ENCODE measurements around the gene SEC14L3.

SEC14L3 gene

DNA sequence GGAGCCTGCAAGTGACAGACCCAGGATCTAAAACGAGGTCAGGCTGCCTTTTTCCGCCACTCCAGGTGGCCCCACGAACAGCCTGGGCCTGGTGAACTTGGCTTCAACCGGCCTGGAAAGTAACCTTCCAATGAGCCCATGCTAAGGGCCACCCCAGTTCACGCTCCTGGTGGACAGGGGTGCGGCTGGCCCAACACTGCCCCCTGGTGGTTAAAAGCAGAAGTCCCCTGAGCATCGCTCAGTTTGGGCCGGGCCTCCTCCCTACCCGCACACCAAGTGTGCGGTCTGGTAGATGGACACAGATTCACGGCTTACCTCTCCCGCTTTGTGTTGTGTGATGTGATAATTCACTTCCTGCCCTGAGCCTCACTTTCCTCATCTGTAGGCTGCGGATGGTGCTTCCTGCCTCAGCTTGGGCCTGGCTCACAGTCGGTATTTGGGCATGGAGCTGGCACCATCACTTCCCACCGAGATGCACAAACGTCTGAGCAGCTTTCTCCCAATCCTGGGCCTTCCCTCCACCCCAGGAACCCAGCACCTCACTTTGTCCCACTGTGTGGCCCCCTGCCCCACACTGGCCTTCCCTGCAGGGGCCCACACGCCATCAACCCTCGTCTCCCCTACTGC, 13.7 kb upstream of the SEC14L3 start:
- no peak overlapping the region for H3K4me2 ChIP-seq (ENCODE audit: insufficient read depth, low read length)
- H3K9ac ChIP-seq (ENCODE audit: low read depth, low read length): no peak overlapping the region
- no peak overlapping the region for H2AFZ ChIP-seq (ENCODE audit: low read depth, low read length)
- H3K27ac ChIP-seq (ENCODE audit: low read length): no peak overlapping the region
- no peaks in the 10 kb centered on the region for H3K9me3 ChIP-seq (ENCODE audit: insufficient read depth, low read length, severe bottlenecking)
- no peaks in the 10 kb centered on the region for H3K36me3 ChIP-seq (ENCODE audit: insufficient read depth, low read length)
- ATAC-seq (ENCODE audit: insufficient read depth, low read depth) (peak; percentile 99), DNase-seq (peak; percentile 75)
- no peaks in the 10 kb centered on the region for H3K79me2 ChIP-seq (ENCODE audit: insufficient read depth, low read length)
- H3K4me1 ChIP-seq (ENCODE audit: insufficient read depth, low read length): peaks cover 4% of the 10 kb centered on the region
- TF ChIP-seq EZH2 (IDR thresholded peaks at IDR 0.05; ENCODE audit: borderline replicate concordance, low read depth, low read length, severe bottlenecking) (no peak), CTCF (IDR thresholded peaks at IDR 0.05; ENCODE audit: borderline replicate concordance, extremely low read depth, low read length, poor library complexity, severe bottlenecking) (peak; percentile 99)
- no peak overlapping the region for H3K4me3 ChIP-seq (ENCODE audit: low read depth in 1 of 2, low read length in 2 of 2)
- no peaks in the 10 kb centered on the region for H3K27me3 ChIP-seq (ENCODE audit: insufficient read depth, low read length, poor library complexity)
- H4K20me1 ChIP-seq (ENCODE audit: insufficient read depth, low read length): no peaks in the 10 kb centered on the region

DNA sequence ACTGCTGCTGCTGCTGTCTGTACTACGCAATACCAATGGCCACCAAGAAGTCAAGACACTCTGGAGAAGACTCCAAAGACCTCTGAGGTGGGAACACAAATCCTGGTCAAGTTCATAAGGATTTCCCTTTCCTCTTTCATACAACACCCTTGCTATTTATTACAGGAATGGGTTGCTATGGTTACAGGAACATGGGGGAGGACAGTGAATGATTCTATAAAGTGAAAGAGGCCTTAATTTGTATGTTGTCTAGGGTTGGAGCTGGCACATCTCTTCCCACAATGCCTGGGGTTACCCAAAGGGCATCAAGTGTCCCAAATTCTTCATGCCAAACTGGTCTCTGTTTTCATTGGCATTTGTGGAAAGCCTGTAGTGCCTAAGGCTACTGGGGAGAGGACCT, 11.4 kb upstream of the SEC14L3 start:
- H3K79me2 ChIP-seq (ENCODE audit: insufficient read depth, low read length): no peaks in the 10 kb centered on the region
- no peak overlapping the region for H3K4me2 ChIP-seq (ENCODE audit: insufficient read depth, low read length)
- H3K27ac ChIP-seq (ENCODE audit: low read length): no peak overlapping the region
- peaks cover 4% of the 10 kb centered on the region for H3K4me1 ChIP-seq (ENCODE audit: insufficient read depth, low read length)
- H3K27me3 ChIP-seq (ENCODE audit: insufficient read depth, low read length, poor library complexity): peaks cover 2% of the 10 kb centered on the region
- DNase-seq (no peak), ATAC-seq (ENCODE audit: insufficient read depth, low read depth) (no peak)
- no peak overlapping the region for H2AFZ ChIP-seq (ENCODE audit: low read depth, low read length)
- no peaks in the 10 kb centered on the region for H4K20me1 ChIP-seq (ENCODE audit: insufficient read depth, low read length)
- H3K9ac ChIP-seq (ENCODE audit: low read depth, low read length): no peak overlapping the region
- no peak for TF ChIP-seq CTCF (IDR thresholded peaks at IDR 0.05; ENCODE audit: borderline replicate concordance, extremely low read depth, low read length, poor library complexity, severe bottlenecking)
- no peak for TF ChIP-seq EZH2 (IDR thresholded peaks at IDR 0.05; ENCODE audit: borderline replicate concordance, low read depth, low read length, severe bottlenecking)
- no peak overlapping the region for H3K4me3 ChIP-seq (ENCODE audit: low read depth in 1 of 2, low read length in 2 of 2)
- H3K36me3 ChIP-seq (ENCODE audit: insufficient read depth, low read length): no peaks in the 10 kb centered on the region
- no peaks in the 10 kb centered on the region for H3K9me3 ChIP-seq (ENCODE audit: insufficient read depth, low read length, severe bottlenecking)

- no peak for DNase-seq
- Histone ChIP-seq H3K36me3 (ENCODE audit: insufficient read depth, low read length) (no peaks in the 10 kb centered on the region), H3K4me2 (ENCODE audit: insufficient read depth, low read length) (no peak overlapping the region), H3K79me2 (ENCODE audit: insufficient read depth, low read length) (no peaks in the 10 kb centered on the region), H3K4me3 (ENCODE audit: low read depth in 1 of 2, low read length in 2 of 2) (no peak overlapping the region), H3K4me1 (ENCODE audit: insufficient read depth, low read length) (peaks cover 4% of the 10 kb centered on the region), H2AFZ (ENCODE audit: low read depth, low read length) (no peak overlapping the region), H3K9me3 (ENCODE audit: insufficient read depth, low read length, severe bottlenecking) (no peaks in the 10 kb centered on the region), H4K20me1 (ENCODE audit: insufficient read depth, low read length) (no peaks in the 10 kb centered on the region), H3K27me3 (ENCODE audit: insufficient read depth, low read length, poor library complexity) (peaks cover 2% of the 10 kb centered on the region), H3K27ac (ENCODE audit: low read length) (no peak overlapping the region), H3K9ac (ENCODE audit: low read depth, low read length) (no peak overlapping the region)
- no peak for TF ChIP-seq CTCF (IDR thresholded peaks at IDR 0.05; ENCODE audit: borderline replicate concordance, extremely low read depth, low read length, poor library complexity, severe bottlenecking)
- TF ChIP-seq EZH2 (IDR thresholded peaks at IDR 0.05; ENCODE audit: borderline replicate concordance, low read depth, low read length, severe bottlenecking): no peak
- no peak for ATAC-seq (ENCODE audit: insufficient read depth, low read depth)
Observed at GRCh38 chr22:30481711-30482110, 9.9 kb upstream of the SEC14L3 start.
